Stomach (tissue), 4 donors: ENCODE measurements around the gene PIGX.

ENCODE experiments used
- CTCF ChIP-seq, 7 experiments: fragments of 450-650 bp in 4 of 7; fragments of 200-600 bp in 3 of 7; sonication (generic) in 3 of 7; IDR thresholded peaks; one replicate each; pipeline ENCODE4 v1.5.1; 2016 to 2019; ENCODE audit warnings: antibody characterized with exemption in 7 of 7, control low read depth in 2 of 7, mild to moderate bottlenecking in 1 of 7
- POLR2A ChIP-seq, 4 donors: fragments of 450-650 bp; IDR thresholded peaks; one replicate each; pipeline ENCODE4 v1.6.1; 2016; ENCODE audit warnings: antibody characterized with exemption in 4 of 4, control low read depth in 2 of 4, mild to moderate bottlenecking in 1 of 4, moderate library complexity in 1 of 4
- POLR2AphosphoS5 ChIP-seq, 3 donors: sonication (generic); formaldehyde crosslinking; IDR thresholded peaks; one replicate each; pipeline ENCODE4 v1.6.1; 2016; ENCODE audit warnings: antibody characterized with exemption in 3 of 3

DNA sequence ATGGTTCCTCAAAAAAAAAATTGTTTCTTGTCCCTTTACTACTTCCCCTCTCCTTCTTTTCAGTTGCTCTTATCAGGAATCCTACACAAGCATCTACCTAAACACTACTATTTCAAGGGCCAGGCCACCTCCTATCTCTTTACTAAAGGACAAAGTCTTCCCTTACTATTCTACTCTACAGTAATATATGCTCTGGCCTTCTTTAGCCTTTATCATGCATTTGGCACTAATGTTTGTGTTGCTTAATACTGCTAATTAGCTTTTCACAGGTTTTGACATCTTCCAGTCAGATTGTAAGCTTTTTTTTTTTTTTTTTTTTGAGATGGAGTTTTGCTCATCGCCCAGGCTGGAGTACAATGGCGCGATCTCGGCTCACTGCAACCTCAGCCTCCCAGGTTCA, 5.4 kb upstream of the PIGX start:
- no peak for TF ChIP-seq POLR2A (IDR thresholded peaks at IDR 0.05)
- no peak for TF ChIP-seq POLR2AphosphoS5 (IDR thresholded peaks at IDR 0.05)
- TF ChIP-seq CTCF (IDR thresholded peaks at IDR 0.05): no peak
